CD14-positive monocyte (primary cell): Measurements from ENCODE around the gene S100A6. TPM values are rescaled to one million over a fixed set of nuclear protein-coding genes. Genes with fewer than 3 reads are reported as not detected.

Experiments used
- DNase-seq, 3 donors: peaks; one replicate each; pipeline ENCODE4 v3.0.0-alpha.2; 2011 to 2022
- H2AFZ ChIP-seq: 2 replicates; pipeline ENCODE4 v1.6.0; 2012; ENCODE audit warnings: mild to moderate bottlenecking, low read depth, low read length, inconsistent platforms; ENCODE audit not compliant: insufficient read depth, poor library complexity, severe bottlenecking
- H3K27ac ChIP-seq, 2 donors: 1 replicate in 1 of 2; 2 replicates in 1 of 2; pipeline ENCODE4 v1.5.1; 2012 to 2013; ENCODE audit warnings: low read length in 2 of 2, control low read depth in 1 of 2, inconsistent platforms in 1 of 2, low read depth in 1 of 2, mild to moderate bottlenecking in 1 of 2
- H3K27me3 ChIP-seq, 2 donors: one replicate each; pipeline versions ENCODE4 v1.6.0 to v1.6.1; 2011 to 2013; ENCODE audit warnings: low read length in 2 of 2; ENCODE audit not compliant: control insufficient read depth in 2 of 2, insufficient read depth in 2 of 2
- H3K36me3 ChIP-seq, 2 donors: replicated peaks in 1 of 2; 1 replicate in 1 of 2; 2 replicates in 1 of 2; pipeline versions ENCODE4 v1.5.1 to v1.6.1; 2012 to 2013; ENCODE audit warnings: low read length in 2 of 2, control low read depth in 1 of 2, inconsistent platforms in 1 of 2, mild to moderate bottlenecking in 1 of 2; ENCODE audit not compliant: insufficient read depth in 2 of 2, control insufficient read depth in 1 of 2
- H3K4me1 ChIP-seq, 2 donors: 1 replicate in 1 of 2; 2 replicates in 1 of 2; pipeline versions ENCODE4 v1.5.1 to v1.6.1; 2012 to 2013; ENCODE audit warnings: low read length in 2 of 2, control low read depth in 1 of 2, inconsistent platforms in 1 of 2, mild to moderate bottlenecking in 1 of 2, moderate library complexity in 1 of 2; ENCODE audit not compliant: insufficient read depth in 2 of 2, control insufficient read depth in 1 of 2
- H3K4me2 ChIP-seq: replicated peaks from 2 replicates; pipeline ENCODE3; 2012; ENCODE audit warnings: low read length, moderate library complexity, mild to moderate bottlenecking; ENCODE audit not compliant: poor library complexity, severe bottlenecking; ENCODE audit errors: extremely low read depth
- H3K4me3 ChIP-seq, 3 experiments: fragments of 200-600 bp in 1 of 3; sonication (generic) in 1 of 3; replicated peaks in 1 of 3; 1 replicate in 2 of 3; 2 replicates in 1 of 3; pipeline ENCODE4 v1.5.1; 2011 to 2013; ENCODE audit warnings: low read length in 3 of 3, mild to moderate bottlenecking in 3 of 3, control low read depth in 2 of 3, low read depth in 2 of 3, inconsistent platforms in 1 of 3, moderate library complexity in 1 of 3
- H3K79me2 ChIP-seq: 2 replicates; pipeline ENCODE4 v1.6.0; 2012; ENCODE audit warnings: mild to moderate bottlenecking, control low read depth, inconsistent platforms, low read length, moderate library complexity; ENCODE audit not compliant: insufficient read depth
- H3K9ac ChIP-seq: 2 replicates; pipeline ENCODE4 v1.6.0; 2017; ENCODE audit warnings: low read length, mild to moderate bottlenecking; ENCODE audit not compliant: insufficient read depth, poor library complexity, severe bottlenecking
- H3K9me3 ChIP-seq, 2 donors: replicated peaks in 1 of 2; 1 replicate in 1 of 2; 2 replicates in 1 of 2; pipeline versions ENCODE4 v1.5.1 to v1.6.1; 2012 to 2013; ENCODE audit warnings: low read length in 2 of 2, control low read depth in 1 of 2; ENCODE audit not compliant: control insufficient read depth in 1 of 2, insufficient read depth in 1 of 2
- H4K20me1 ChIP-seq: 2 replicates; pipeline ENCODE4 v1.6.0; 2012; ENCODE audit warnings: mild to moderate bottlenecking, low read length, control low read depth, moderate library complexity; ENCODE audit not compliant: insufficient read depth
- H3K27ac Mint-ChIP-seq, 7 donors: one replicate each; pipeline ENCODE4 v1.8.0; 2020; ENCODE audit warnings: mild to moderate bottlenecking in 7 of 7, mixed read lengths in 7 of 7, moderate library complexity in 6 of 7, inconsistent platforms in 2 of 7
- H3K27me3 Mint-ChIP-seq, 3 donors: one replicate each; pipeline ENCODE4 v1.8.0; 2021 to 2022; ENCODE audit warnings: low read depth in 3 of 3, mild to moderate bottlenecking in 3 of 3, mixed read lengths in 3 of 3, moderate library complexity in 3 of 3, inconsistent platforms in 1 of 3
- H3K36me3 Mint-ChIP-seq, 2 donors: one replicate each; pipeline ENCODE4 v1.8.0; 2020; ENCODE audit warnings: mixed read lengths in 2 of 2, inconsistent platforms in 1 of 2, mild to moderate bottlenecking in 1 of 2
- H3K4me1 Mint-ChIP-seq: one replicate; pipeline ENCODE4 v1.8.0; 2020; ENCODE audit warnings: mild to moderate bottlenecking, mixed read lengths
- H3K4me3 Mint-ChIP-seq, 2 donors: one replicate each; pipeline ENCODE4 v1.8.0; 2020; ENCODE audit warnings: mild to moderate bottlenecking in 2 of 2, mixed read lengths in 2 of 2, moderate library complexity in 1 of 2
- H3K9me3 Mint-ChIP-seq, 7 donors: one replicate each; pipeline ENCODE4 v1.8.0; 2020 to 2022; ENCODE audit warnings: mixed read lengths in 7 of 7, mild to moderate bottlenecking in 6 of 7, moderate library complexity in 6 of 7, inconsistent platforms in 2 of 7
- WGBS: methylation state at CpG from one replicate; pipeline ENCODE4 v1.1.5; 2013; ENCODE audit warnings: missing lambda C conversion rate; ENCODE audit not compliant: insufficient coverage; 5-methylcytosine and 5-hydroxymethylcytosine counted together
- intact Hi-C, 2 donors: fragments of 100-400 bp; cut with micrococcal nuclease; formaldehyde crosslinking; loops; one replicate each; pipeline versions ENCODE4 v1.15.0 to v1.15.1; 2023
- polyA plus RNA-seq, 3 donors: library from polyadenylated mRNA; depleted of rRNA in 1 of 3; unstranded in 2 of 3; stranded (reverse) in 1 of 3; fragments of 300-500 nt in 2 of 3; fragments of >200 nt in 1 of 3; fragmentation: Illumina TruSeq in 2 of 3; gene quantifications; 1 replicate in 2 of 3; 2 replicates in 1 of 3; pipeline ENCODE4 v1.2.3, GENCODE V29; 2012 to 2021
- TF ChIP-seq, protein P1 (sequence below): fragments of 200-600 bp; IDR thresholded peaks from one replicate; pipeline ENCODE4 v1.8.0; 2022; ENCODE audit warnings: antibody characterized with exemption, mild to moderate bottlenecking

Gene S100A6
- polyA plus RNA-seq, 3 donors: 1,242 to 5,004 (median 4,414) TPM

GRCh38 chr1:153540394-153541361 is 4.9 kb upstream of the S100A6 start, which contains the start of gene S100A5:
Gene S100A5 (minus strand): TSS chr1:153540934. CDS start chr1:153540191, 743 bp downstream.
- H3K27me3 Mint-ChIP-seq: peaks cover 0 to 5% (median 0%) of the 10 kb centered on the region in 3 donors
- Histone ChIP-seq H3K4me3 (peak within 1 kb of the TSS in 1 of 3 experiments; percentile 94), H3K9me3 (no peaks in the 10 kb centered on the region), H2AFZ (no peak within 1 kb of the TSS), H3K79me2 (peaks cover 40% of the 10 kb centered on the region), H4K20me1 (peaks cover 37% of the 10 kb centered on the region), H3K36me3 (peaks cover 20 to 27% of the 10 kb centered on the region in 2 donors), H3K4me2 (peak within 1 kb of the TSS; percentile 98), H3K4me1 (peaks cover 70 to 88% of the 10 kb centered on the region in 2 donors), H3K27ac (peak within 1 kb of the TSS; percentile 72 to 91), H3K9ac (peak within 1 kb of the TSS; percentile 51), H3K27me3 (no peaks in the 10 kb centered on the region)
- H3K4me1 Mint-ChIP-seq: peaks cover 86% of the 10 kb centered on the region
- peak within 1 kb of the TSS; percentile 90 to 98 (median 95) for H3K27ac Mint-ChIP-seq
- TF ChIP-seq, protein P1, sequence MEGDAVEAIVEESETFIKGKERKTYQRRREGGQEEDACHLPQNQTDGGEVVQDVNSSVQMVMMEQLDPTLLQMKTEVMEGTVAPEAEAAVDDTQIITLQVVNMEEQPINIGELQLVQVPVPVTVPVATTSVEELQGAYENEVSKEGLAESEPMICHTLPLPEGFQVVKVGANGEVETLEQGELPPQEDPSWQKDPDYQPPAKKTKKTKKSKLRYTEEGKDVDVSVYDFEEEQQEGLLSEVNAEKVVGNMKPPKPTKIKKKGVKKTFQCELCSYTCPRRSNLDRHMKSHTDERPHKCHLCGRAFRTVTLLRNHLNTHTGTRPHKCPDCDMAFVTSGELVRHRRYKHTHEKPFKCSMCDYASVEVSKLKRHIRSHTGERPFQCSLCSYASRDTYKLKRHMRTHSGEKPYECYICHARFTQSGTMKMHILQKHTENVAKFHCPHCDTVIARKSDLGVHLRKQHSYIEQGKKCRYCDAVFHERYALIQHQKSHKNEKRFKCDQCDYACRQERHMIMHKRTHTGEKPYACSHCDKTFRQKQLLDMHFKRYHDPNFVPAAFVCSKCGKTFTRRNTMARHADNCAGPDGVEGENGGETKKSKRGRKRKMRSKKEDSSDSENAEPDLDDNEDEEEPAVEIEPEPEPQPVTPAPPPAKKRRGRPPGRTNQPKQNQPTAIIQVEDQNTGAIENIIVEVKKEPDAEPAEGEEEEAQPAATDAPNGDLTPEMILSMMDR: no peak
- peak; percentile 76 to 86 (median 85) for DNase-seq
- WGBS: 44% methylated on average over 7 of the region's 11 CpGs
- peaks cover 37 to 42% of the 10 kb centered on the region in 2 donors for H3K36me3 Mint-ChIP-seq
- intact Hi-C loops: no loop called here
- H3K4me3 Mint-ChIP-seq: peak within 1 kb of the TSS; percentile 60 to 83
- peaks cover 0 to 1% (median 0%) of the 10 kb centered on the region in 7 donors for H3K9me3 Mint-ChIP-seq

DNA sequence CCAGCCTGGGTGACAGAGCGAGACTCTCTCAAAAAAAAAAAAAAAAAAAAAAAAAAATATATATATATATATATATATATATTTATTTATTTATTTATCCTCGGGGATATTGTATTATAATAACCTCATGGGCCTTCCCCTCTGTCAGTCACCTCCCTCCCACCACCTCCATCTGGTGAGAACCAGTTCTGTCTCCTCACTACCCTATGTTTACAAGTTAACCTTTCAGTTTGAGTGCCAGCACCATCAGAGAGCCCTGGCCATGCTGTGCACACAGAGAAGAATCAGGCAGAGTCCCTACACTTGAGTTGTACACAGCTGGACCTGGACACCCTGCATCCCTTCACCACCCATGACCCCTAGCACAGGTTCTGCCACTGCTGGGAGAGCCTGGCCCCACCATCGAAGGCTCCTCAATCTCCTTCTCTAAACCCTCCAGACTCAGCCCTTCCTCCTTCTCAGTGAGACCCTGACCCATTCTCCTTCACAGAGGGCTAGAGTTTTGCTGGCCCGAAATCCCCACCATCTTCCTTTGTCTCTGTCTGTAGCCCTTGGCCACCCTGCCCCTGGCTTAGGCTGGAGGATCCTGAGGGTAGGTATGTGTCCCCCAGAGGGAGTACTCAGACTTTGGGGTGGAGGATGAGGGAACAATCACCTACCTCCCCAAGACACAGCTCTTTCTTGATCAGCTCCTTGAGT is 3.8 kb upstream of the S100A6 start:
- Histone ChIP-seq H3K4me3 (peak overlapping the region in 1 of 3 experiments; percentile 22), H3K36me3 (peaks cover 17 to 24% of the 10 kb centered on the region in 2 donors), H3K4me2 (peak overlapping the region; percentile 98), H3K9me3 (no peaks in the 10 kb centered on the region), H3K9ac (no peak overlapping the region), H2AFZ (no peak overlapping the region), H4K20me1 (peaks cover 35% of the 10 kb centered on the region), H3K4me1 (peaks cover 75 to 87% of the 10 kb centered on the region in 2 donors), H3K27me3 (no peaks in the 10 kb centered on the region), H3K27ac (peak overlapping the region in 1 of 2 donors; percentile 91), H3K79me2 (peaks cover 40% of the 10 kb centered on the region)
- 88% methylated on average over 1 of the region's 4 CpGs for WGBS
- intact Hi-C loops: no loop called here
- peaks cover 0 to 1% (median 0%) of the 10 kb centered on the region in 7 donors for H3K9me3 Mint-ChIP-seq
- H3K4me3 Mint-ChIP-seq: no peak overlapping the region
- H3K36me3 Mint-ChIP-seq: peaks cover 35 to 42% of the 10 kb centered on the region in 2 donors
- DNase-seq: no peak
- TF ChIP-seq, protein P1: no peak
- H3K27me3 Mint-ChIP-seq: peaks cover 0 to 3% (median 0%) of the 10 kb centered on the region in 3 donors
- peak overlapping the region; percentile 90 to 98 (median 95) for H3K27ac Mint-ChIP-seq
- peaks cover 85% of the 10 kb centered on the region for H3K4me1 Mint-ChIP-seq
